ENCODE data around the gene PRR5L.

DNA sequence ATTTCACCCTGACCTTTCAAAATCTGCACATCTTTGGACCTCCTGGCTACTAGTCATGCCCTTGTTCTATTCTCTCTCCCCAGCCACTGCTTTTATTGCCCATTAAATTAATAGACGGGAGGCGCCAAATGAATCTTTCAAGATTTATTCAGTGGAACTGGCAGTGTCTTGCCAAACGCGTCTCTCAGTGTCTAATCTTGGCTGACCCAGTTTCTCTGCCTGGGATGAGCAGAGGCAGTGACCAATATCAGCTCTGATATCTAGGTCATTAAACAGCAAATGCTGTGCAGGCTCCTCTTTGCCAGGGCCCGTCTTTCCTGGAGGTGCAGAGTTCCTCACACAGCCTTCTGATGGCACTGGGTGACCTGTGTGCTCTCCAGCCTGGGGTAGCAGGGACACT, 140.0 kb downstream of the PRR5L start:
- TF ChIP-seq POLR2A (IDR thresholded peaks at IDR 0.05; ENCODE audit: low read length) = no peak
- no peak for TF ChIP-seq GATA1 (IDR thresholded peaks at IDR 0.05; ENCODE audit: low read depth, low read length)

Measured in erythroblast (primary cell).